Stimulated activated CD4-positive, alpha-beta T cell treated with anti-CD3 and anti-CD28 coated beads, TNF-alpha, amount 100 ng/mL, for 4 hours (primary cell): Measurements from ENCODE around the gene NEXMIF.
"Not testable (repeated sequence)": the region's sequence is repeated elsewhere in the genome, so short reads cannot be mapped to it uniquely, and the experiment has no call there.

Source experiments
- DNase-seq, 3 experiments: peaks; one replicate each; pipeline ENCODE4 v3.0.0-alpha.2; 2020; ENCODE audit warnings: low read depth in 3 of 3

NEXMIF gene

GRCh38 chrX:74797338-74797887 is 127.8 kb downstream of the NEXMIF start:
- DNase-seq = no peak

DNA sequence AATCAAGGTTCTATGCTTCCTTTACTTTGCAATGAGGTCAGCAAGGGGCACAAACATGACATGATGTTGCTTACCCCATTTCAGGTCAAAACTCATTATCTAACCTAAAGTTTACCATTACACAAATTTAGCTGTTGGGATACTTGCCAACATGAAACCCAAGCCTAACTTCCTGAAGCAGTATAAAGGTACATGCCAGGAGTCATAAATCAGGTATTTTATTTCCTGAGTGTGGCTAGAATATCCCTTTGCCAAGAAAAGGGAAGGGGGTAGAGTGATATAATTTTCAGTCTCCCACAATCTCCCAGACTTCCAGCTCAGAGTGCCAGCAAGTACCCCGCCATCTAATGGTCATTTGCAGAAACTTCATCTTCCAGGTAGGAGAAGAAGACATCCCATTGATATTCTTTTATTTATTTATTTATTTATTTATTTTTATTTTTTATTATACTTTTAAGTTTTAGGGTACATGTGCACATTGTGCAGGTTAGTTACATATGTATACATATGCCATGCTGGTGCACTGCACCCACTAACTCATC is 136.6 kb downstream of the NEXMIF start:
- DNase-seq = no peak

GRCh38 chrX:74784629-74785028 is 140.6 kb downstream of the NEXMIF start:
- no peak for DNase-seq

DNA sequence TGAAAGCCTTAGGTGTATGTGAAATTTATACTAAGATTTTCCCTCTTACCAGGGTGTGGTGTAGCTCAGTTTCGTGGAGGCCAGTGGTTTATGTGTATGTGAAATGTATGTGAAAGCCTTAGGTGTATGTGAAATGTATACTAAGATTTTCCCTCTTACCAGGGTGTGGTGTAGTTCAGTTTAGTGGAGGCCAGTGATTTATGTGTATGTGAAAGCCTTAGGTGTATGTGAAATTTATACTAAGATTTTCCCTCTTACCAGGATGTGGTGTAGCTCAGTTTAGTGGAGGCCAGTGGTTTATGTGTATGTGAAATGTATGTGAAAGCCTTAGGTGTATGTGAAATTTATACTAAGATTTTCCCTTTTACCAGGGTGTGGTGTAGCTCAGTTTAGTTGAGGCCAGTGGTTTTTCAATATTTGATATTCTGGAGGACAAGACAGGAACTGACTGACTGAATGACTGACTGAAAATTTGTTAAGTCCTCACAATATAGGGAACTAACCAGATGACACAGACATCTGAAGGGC is 143.7 kb downstream of the NEXMIF start:
- no peak for DNase-seq

GRCh38 chrX:74779175-74779574 is 146.1 kb downstream of the NEXMIF start:
- no peak for DNase-seq

DNA sequence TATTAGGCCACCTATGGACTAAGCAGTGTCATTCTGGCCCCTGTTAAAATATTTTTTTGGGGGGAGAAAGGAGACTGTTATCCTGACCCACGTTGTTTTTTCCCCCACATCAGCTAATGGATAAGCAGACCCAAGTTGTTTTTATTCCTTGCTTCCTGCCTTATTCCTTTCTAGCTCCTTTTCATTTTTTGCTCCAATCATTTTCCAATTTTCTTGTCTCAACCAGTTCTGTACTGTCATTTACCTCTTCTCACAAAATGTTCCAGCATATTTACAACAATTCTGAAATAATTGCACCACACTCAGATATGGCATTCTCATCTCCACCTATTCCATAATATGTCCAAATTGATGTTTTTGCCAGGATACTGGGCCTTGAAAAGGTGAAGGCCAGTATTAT is 150.3 kb downstream of the NEXMIF start:
- DNase-seq = no peak

- no peak for DNase-seq
These were observed 188.8 kb downstream of the NEXMIF start for GRCh38 chrX:74736450-74736849.

- no peak for DNase-seq
These were observed 220.0 kb downstream of the NEXMIF start for GRCh38 chrX:74705269-74705668.

DNA sequence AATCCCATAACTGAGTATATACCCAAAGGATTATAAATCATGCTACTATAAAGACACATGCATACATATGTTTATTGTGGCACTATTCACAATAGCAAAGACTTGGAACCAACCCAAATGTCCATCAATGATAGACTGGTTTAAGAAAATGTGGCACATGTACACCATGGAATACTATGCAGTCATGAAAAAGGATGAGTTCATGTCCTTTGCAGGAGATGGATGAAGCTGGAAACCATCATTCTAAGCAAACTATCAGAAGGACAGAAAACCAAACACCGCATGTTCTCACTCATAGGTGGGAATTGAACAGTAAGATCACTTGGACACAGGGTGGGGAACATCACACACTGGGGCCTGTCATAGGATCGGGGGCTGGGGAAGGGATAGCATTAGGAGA is 223.9 kb downstream of the NEXMIF start:
- not testable (repeated sequence) for DNase-seq

- DNase-seq = no peak
These were observed 240.8 kb downstream of the NEXMIF start for GRCh38 chrX:74684466-74684865.
